Liver (tissue), 4 donors: Measurements from ENCODE around the gene HS6ST3. TPM values are rescaled to one million over a fixed set of nuclear protein-coding genes. Genes with fewer than 3 reads are reported as not detected.

Source experiments
- polyA plus RNA-seq, 2 donors: library from polyadenylated mRNA; stranded (reverse) in 1 of 2; unstranded in 1 of 2; fragments of 200-250 nt in 1 of 2; fragments of >200 nt in 1 of 2; fragmentation: Nextera tagmentation in 1 of 2; extraction: Ambion mirVana in 1 of 2; gene quantifications; one replicate each; pipeline versions ENCODE4 v1.2.1 to v1.2.3, GENCODE V29; 2013 to 2015
- total RNA-seq, 2 donors: library from RNA; depleted of rRNA; stranded (reverse); fragments of >200 nt; gene quantifications; one replicate each; pipeline ENCODE4 v1.2.3, GENCODE V29; 2014
- donor health status: healthy.
- donor health status: healthy.
- donor health status: healthy.

Gene HS6ST3
- total and polyA plus RNA-seq, 4 donors, result under 0.01 TPM; not detected in 3

Other genes with a start within 250 kb of the HS6ST3 start
- 10 to 100 TPM; 16.7 to 23.0 TPM for gene UGGT2, start 36.7 kb upstream of the HS6ST3 start, total RNA-seq
- 1 to 10 TPM; 5.6 to 9.7 TPM for gene UGGT2, start 36.7 kb upstream of the HS6ST3 start, polyA plus RNA-seq